OCI-LY1 (cell line): Measurements from ENCODE around the gene SFT2D1.
A peak's percentile ranks its signal among the peaks of the same experiment; 100 is the strongest.

Source experiments
- H2AFZ ChIP-seq: fragments of 200-600 bp; sonication (generic), shearing (Covaris generic); 2 replicates; pipeline ENCODE4 v1.6.0; 2014; ENCODE audit warnings: antibody characterized with exemption, mild to moderate bottlenecking, low read length
- H3F3A ChIP-seq: fragments of 200-600 bp; sonication (generic), shearing (Covaris generic); 2 replicates; pipeline ENCODE4 v1.6.0; 2014; ENCODE audit warnings: mild to moderate bottlenecking, antibody characterized with exemption, low read length, moderate library complexity; ENCODE audit not compliant: insufficient read depth
- H3K27ac ChIP-seq: fragments of 200-600 bp; sonication (generic); 2 replicates; pipeline ENCODE4 v1.5.1; 2014; ENCODE audit warnings: low read length, mixed run types, mild to moderate bottlenecking, low read depth; ENCODE audit not compliant: poor library complexity, severe bottlenecking
- H3K27me3 ChIP-seq: fragments of 200-600 bp; sonication (generic); 2 replicates; pipeline ENCODE4 v1.6.0; 2014; ENCODE audit warnings: antibody characterized with exemption, mild to moderate bottlenecking, low read length, moderate library complexity; ENCODE audit not compliant: insufficient read depth
- H3K36me3 ChIP-seq: fragments of 200-600 bp; sonication (generic); 2 replicates; pipeline ENCODE4 v1.6.1; 2014; ENCODE audit warnings: mild to moderate bottlenecking, antibody characterized with exemption, low read length, moderate library complexity, mixed read lengths; ENCODE audit not compliant: insufficient read depth
- H3K4me1 ChIP-seq: fragments of 200-600 bp; sonication (generic); 2 replicates; pipeline ENCODE4 v1.5.1; 2014; ENCODE audit warnings: mild to moderate bottlenecking, low read length, moderate library complexity; ENCODE audit not compliant: insufficient read depth, severe bottlenecking
- H3K4me2 ChIP-seq: fragments of 200-600 bp; sonication (generic), shearing (Covaris generic); 2 replicates; pipeline ENCODE4 v1.6.1; 2014; ENCODE audit warnings: low read length
- H3K4me3 ChIP-seq: fragments of 200-600 bp; sonication (generic); 2 replicates; pipeline ENCODE4 v1.5.1; 2014; ENCODE audit warnings: low read length, low read depth, mild to moderate bottlenecking, mixed read lengths; ENCODE audit not compliant: poor library complexity, severe bottlenecking
- H3K79me2 ChIP-seq: fragments of 200-600 bp; shearing (Covaris generic); 2 replicates; pipeline ENCODE4 v1.6.1; 2016; ENCODE audit warnings: mixed run types, low read length, mixed read lengths; ENCODE audit not compliant: insufficient read depth
- H3K9ac ChIP-seq: fragments of 200-600 bp; sonication (generic), shearing (Covaris generic); 2 replicates; pipeline ENCODE4 v1.6.1; 2014; ENCODE audit warnings: mild to moderate bottlenecking, low read length, mixed read lengths
- H3K9me2 ChIP-seq: fragments of 200-600 bp; sonication (generic), shearing (Covaris generic); 2 replicates; pipeline ENCODE4 v1.6.1; 2014; ENCODE audit warnings: low read depth, mild to moderate bottlenecking, low read length, mixed read lengths
- H3K9me3 ChIP-seq: fragments of 200-600 bp; shearing (Covaris generic); 2 replicates; pipeline ENCODE4 v1.6.1; 2014; ENCODE audit warnings: low read length, mixed read lengths
- H4K20me1 ChIP-seq: fragments of 200-600 bp; sonication (generic), shearing (Covaris generic); 2 replicates; pipeline ENCODE4 v1.6.0; 2016; ENCODE audit warnings: mild to moderate bottlenecking, low read length; ENCODE audit not compliant: insufficient read depth
- EZH2 ChIP-seq: fragments of 200-600 bp; sonication (generic), shearing (Covaris generic); IDR thresholded peaks from 2 replicates; pipeline ENCODE4 v1.8.0; 2017; ENCODE audit warnings: borderline replicate concordance, mixed run types, mild to moderate bottlenecking, antibody characterized with exemption, low read length, moderate library complexity, mixed read lengths
- TF ChIP-seq, protein P1 (sequence below): fragments of 200-600 bp; sonication (generic), shearing (Covaris generic); IDR thresholded peaks from 2 replicates; pipeline ENCODE4 v1.5.1; 2017; ENCODE audit warnings: mild to moderate bottlenecking, antibody characterized with exemption, low read length, moderate library complexity, mixed read lengths

The SFT2D1 gene

GRCh38 chr6:166341977-166342348, 382 bp downstream of the SFT2D1 start:
- Histone ChIP-seq H2AFZ (no peak overlapping the region), H4K20me1 (no peaks in the 10 kb centered on the region), H3K27me3 (no peaks in the 10 kb centered on the region), H3K36me3 (peaks cover 17% of the 10 kb centered on the region; the same call in 1 of the 2 replicates), H3F3A (no peaks in the 10 kb centered on the region), H3K9me3 (no peaks in the 10 kb centered on the region), H3K9me2 (no peaks in the 10 kb centered on the region), H3K4me1 (peaks cover 36% of the 10 kb centered on the region), H3K9ac (peak overlapping the region; percentile 92), H3K4me3 (peak overlapping the region; percentile 95), H3K4me2 (peak overlapping the region; percentile 89), H3K27ac (peak overlapping the region; percentile 13), H3K79me2 (peaks cover 25% of the 10 kb centered on the region)
- TF ChIP-seq, protein P1, sequence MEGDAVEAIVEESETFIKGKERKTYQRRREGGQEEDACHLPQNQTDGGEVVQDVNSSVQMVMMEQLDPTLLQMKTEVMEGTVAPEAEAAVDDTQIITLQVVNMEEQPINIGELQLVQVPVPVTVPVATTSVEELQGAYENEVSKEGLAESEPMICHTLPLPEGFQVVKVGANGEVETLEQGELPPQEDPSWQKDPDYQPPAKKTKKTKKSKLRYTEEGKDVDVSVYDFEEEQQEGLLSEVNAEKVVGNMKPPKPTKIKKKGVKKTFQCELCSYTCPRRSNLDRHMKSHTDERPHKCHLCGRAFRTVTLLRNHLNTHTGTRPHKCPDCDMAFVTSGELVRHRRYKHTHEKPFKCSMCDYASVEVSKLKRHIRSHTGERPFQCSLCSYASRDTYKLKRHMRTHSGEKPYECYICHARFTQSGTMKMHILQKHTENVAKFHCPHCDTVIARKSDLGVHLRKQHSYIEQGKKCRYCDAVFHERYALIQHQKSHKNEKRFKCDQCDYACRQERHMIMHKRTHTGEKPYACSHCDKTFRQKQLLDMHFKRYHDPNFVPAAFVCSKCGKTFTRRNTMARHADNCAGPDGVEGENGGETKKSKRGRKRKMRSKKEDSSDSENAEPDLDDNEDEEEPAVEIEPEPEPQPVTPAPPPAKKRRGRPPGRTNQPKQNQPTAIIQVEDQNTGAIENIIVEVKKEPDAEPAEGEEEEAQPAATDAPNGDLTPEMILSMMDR: no peak
- TF ChIP-seq EZH2: no peak

DNA sequence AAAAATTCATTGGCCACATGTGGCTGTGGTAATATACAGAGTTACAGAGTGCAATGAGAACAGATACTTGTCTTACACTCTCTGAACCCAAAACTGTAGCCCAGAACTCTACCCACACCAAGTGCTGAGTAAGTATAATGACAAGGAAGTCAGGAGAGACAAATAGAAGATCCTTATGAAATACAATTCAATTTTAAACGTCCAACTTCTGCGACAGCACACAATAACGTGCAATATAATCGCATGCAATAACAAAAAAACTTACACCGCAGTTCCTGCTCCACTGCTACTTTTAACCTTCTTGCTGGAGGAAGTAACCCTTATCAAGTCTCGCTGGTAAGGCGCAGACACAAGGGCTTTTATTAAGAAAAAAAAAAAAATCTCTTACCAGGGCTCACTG, 881 bp downstream of the SFT2D1 start:
- Histone ChIP-seq H3K4me1 (peaks cover 36% of the 10 kb centered on the region), H3K4me3 (peak overlapping the region; percentile 95), H3K79me2 (peaks cover 25% of the 10 kb centered on the region), H3K9me2 (no peaks in the 10 kb centered on the region), H3K9me3 (no peaks in the 10 kb centered on the region), H2AFZ (no peak overlapping the region), H4K20me1 (no peaks in the 10 kb centered on the region), H3K4me2 (peak overlapping the region; percentile 89), H3K36me3 (peaks cover 22% of the 10 kb centered on the region; the same call in 1 of the 2 replicates), H3F3A (no peaks in the 10 kb centered on the region), H3K9ac (peak overlapping the region; percentile 92), H3K27ac (no peak overlapping the region), H3K27me3 (no peaks in the 10 kb centered on the region)
- no peak for TF ChIP-seq EZH2
- TF ChIP-seq, protein P1: no peak

DNA sequence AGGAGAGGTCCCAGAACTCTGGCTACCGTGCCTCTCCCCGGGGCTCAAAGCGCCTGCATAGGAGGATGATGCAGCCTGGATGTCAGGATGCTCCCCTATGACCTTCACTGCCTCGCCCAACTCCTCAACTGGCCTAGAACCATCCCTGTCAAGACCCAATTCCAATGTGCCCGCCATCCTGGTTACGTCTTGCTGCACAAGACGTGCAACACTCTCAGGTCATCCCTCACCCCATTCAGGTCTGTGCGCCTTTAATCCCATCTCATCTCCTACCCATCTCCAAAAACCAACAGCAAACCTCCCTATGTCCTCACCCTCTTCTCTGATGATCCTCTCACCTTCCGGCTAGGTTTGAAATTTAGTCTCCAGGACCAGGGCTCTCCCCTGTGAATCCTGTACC, 3.5 kb downstream of the SFT2D1 start:
- Histone ChIP-seq H3K4me1 (peaks cover 48% of the 10 kb centered on the region), H3K36me3 (peaks cover 42% of the 10 kb centered on the region; the same call in 1 of the 2 replicates), H3K9me2 (no peaks in the 10 kb centered on the region), H3K79me2 (peaks cover 25% of the 10 kb centered on the region), H3K4me3 (no peak overlapping the region), H3K9ac (no peak overlapping the region), H3K4me2 (no peak overlapping the region), H4K20me1 (no peaks in the 10 kb centered on the region), H3K9me3 (no peaks in the 10 kb centered on the region), H3F3A (no peaks in the 10 kb centered on the region), H2AFZ (no peak overlapping the region), H3K27ac (no peak overlapping the region), H3K27me3 (no peaks in the 10 kb centered on the region)
- TF ChIP-seq, protein P1: no peak
- TF ChIP-seq EZH2: no peak
